WI38 (cell line): Measurements from ENCODE around the gene LAMC2.

Experiments used
- H3K4me3 ChIP-seq: 2 replicates; pipeline ENCODE4 v1.5.1; 2011; ENCODE audit warnings: low read depth, mild to moderate bottlenecking, control low read depth, low read length
- CTCF ChIP-seq: IDR thresholded peaks from 2 replicates; pipeline ENCODE4 v1.5.1; 2012; ENCODE audit warnings: low read depth, mild to moderate bottlenecking, control low read depth, low read length

The LAMC2 gene

GRCh38 chr1:183167676-183168075, 18.4 kb upstream of the LAMC2 start:
- no peak for TF ChIP-seq CTCF
- H3K4me3 ChIP-seq: no peak overlapping the region

DNA sequence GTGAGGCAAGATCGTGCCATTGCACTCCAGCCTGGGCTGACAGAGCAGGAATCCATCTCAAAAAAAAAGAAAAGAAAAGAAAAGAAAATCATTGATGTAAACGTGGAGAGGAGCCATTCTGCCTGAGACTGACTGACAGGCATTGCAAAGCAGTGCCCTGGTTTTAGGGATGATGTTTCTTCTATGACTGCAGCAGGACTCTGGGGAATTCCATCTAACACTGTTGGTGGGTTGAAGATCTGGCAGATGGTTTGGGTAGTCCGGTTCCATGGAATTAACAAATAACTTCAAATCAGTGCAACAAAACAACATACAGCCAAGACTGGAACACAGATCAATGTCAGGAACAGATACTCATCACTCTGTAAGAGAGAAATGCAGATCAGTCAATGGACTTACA, 17.8 kb upstream of the LAMC2 start:
- TF ChIP-seq CTCF: no peak
- no peak overlapping the region for H3K4me3 ChIP-seq

DNA sequence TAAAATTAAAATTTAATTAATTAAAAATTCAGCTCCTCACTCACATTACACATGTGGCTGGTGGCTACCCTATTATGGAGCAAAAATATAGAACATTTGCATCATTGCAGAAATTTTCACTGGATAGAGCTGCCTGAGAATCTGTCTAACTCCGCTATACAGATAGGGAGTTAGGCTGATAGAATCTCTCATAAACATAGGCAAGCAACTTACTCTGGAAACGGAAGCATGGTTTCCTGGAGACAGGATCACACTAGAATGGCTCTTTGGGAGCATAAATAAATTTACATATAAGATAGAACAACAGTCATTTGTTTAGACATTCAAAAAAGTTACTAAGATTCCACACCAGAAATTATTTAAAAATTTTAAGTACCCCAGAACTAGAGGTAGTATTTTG, 12.2 kb upstream of the LAMC2 start:
- no peak overlapping the region for H3K4me3 ChIP-seq
- no peak for TF ChIP-seq CTCF

DNA sequence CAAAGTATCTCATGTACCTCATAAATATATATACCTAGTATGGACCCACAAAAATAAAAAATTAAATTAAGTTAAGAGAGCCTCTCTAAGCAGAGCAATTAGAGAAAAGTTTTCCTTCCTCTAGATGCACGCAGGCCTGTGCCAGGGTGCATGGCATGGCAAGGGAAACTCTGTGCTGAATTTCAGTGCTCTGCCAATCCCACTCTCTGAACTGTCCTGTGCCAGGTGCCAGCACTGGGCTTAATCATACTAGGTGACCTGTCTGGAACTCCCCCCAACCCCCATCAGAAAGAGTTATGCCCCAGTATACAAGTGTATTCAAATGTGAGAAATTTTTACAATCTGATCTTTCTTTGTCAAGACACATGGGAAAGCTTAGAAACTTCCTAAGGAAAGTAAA, 10.4 kb upstream of the LAMC2 start:
- no peak for TF ChIP-seq CTCF
- H3K4me3 ChIP-seq: no peak overlapping the region

GRCh38 chr1:183178545-183178944, 7.5 kb upstream of the LAMC2 start:
- TF ChIP-seq CTCF: no peak
- no peak overlapping the region for H3K4me3 ChIP-seq

DNA sequence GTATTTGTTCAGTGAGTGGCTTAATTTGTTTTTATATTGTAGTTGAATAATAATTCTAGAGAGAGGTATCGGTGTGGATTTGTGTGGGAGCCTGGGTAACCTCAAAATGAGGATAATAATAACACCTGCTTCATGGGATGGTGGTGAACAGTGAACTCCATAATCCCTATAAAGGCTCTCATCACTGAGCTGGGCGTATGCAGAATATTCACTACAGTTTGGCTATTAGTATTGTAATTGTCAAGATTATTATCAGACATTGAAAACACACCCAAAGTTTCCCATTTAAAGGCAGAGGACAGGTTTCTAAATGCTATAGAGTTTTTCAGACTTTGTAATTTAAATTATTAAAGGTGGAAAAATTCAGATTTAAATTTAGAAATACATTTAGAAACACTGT, 7.0 kb upstream of the LAMC2 start:
- H3K4me3 ChIP-seq: no peak overlapping the region
- TF ChIP-seq CTCF: no peak

DNA sequence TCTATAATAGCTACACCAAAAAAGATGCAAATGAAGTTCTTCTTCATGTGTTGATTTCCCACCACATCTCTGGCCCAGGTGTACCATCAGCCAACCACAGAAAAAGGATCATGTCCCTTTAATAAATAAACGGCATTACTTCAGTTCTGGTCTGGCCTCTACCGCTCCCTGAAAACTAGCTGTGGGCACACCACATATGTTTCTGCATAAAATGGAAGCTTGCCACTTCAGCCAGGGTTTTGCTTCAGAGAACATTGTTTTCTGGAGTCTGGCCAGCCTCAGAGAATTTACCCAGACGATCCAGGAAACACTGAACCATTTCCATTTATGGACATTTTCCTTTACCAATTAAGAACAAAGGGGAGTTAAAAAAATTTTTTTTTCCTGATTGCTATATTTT, 5.8 kb upstream of the LAMC2 start:
- TF ChIP-seq CTCF: no peak
- no peak overlapping the region for H3K4me3 ChIP-seq
